ENCODE data around the gene APP.

DNA sequence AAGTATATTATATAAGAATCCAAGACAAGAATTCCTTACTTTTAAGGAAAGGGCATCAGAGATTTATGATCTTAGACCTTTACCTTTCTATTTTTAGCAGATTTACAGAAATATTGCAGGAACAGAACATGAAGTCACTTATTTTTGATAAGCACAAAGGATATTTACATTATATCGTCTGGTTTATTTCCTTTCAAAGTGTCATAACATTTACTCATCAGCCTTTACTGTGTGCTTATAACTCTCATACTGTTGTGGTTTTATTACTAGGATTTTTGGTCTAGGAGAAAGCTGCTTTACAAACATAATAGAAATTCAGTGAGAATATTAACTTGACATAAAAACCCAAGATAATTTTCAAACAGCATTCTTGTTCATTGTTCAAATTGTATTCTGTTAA is 47.6 kb downstream of the APP start:
- TF ChIP-seq ARNTL (CRISPR knock-in tag; IDR thresholded peaks at IDR 0.05; ENCODE audit: borderline replicate concordance, low read depth) (no peak), OSR1 (CRISPR knock-in tag; IDR thresholded peaks at IDR 0.05) (no peak)
